ENCODE results near the gene UBR7. TPM values are rescaled to one million over a fixed set of nuclear protein-coding genes. Genes with fewer than 3 reads are reported as not detected.

The UBR7 gene
- total RNA-seq, 1 donor from 2014 or later, result 7.8 TPM

- H3K4me2 ChIP-seq (ENCODE audit: low read length), result no peak overlapping the region
- FAIRE-seq (no peak), DNase-seq (ENCODE audit: low read depth) (no peak)
- no peaks in the 10 kb centered on the region for H3K9me3 ChIP-seq (ENCODE audit: insufficient read depth, low read depth, low read length)
- H3K79me2 ChIP-seq (ENCODE audit: insufficient read depth, low read length), result peaks cover 22% of the 10 kb centered on the region
- no peak overlapping the region for H2AFZ ChIP-seq (ENCODE audit: low read depth, low read length)
- peaks cover 2% of the 10 kb centered on the region for H3K4me1 ChIP-seq (ENCODE audit: insufficient read depth, low read length)
- no peak overlapping the region for H3K27ac ChIP-seq (ENCODE audit: low read depth, low read length)
- no peaks in the 10 kb centered on the region for H4K20me1 ChIP-seq (ENCODE audit: insufficient read depth, low read length)
- H3K4me3 ChIP-seq (ENCODE audit: insufficient read depth, low read depth, low read length), result no peak overlapping the region
- no peak overlapping the region for H3K9ac ChIP-seq (ENCODE audit: low read length)
- Mint-ChIP-seq H3K27me3 (ENCODE audit: low read depth, unreplicated experiment) (no peaks in the 10 kb centered on the region), H3K4me3 (ENCODE audit: unreplicated experiment) (no peak overlapping the region), H3K36me3 (ENCODE audit: low read depth, unreplicated experiment) (no peaks in the 10 kb centered on the region), H3K27ac (ENCODE audit: unreplicated experiment) (no peak overlapping the region), H3K9me3 (ENCODE audit: unreplicated experiment) (no peaks in the 10 kb centered on the region), H3K4me1 (ENCODE audit: low read depth, unreplicated experiment) (peaks cover 3% of the 10 kb centered on the region)
- no peaks in the 10 kb centered on the region for H3K36me3 ChIP-seq (ENCODE audit: insufficient read depth, low read length)
- TF ChIP-seq CTCF (IDR thresholded peaks at IDR 0.05; ENCODE audit: insufficient read depth, low read depth, low read length), result no peak
- TF ChIP-seq EZH2 (IDR thresholded peaks at IDR 0.05; ENCODE audit: insufficient read depth, low read length), result no peak
- H3K27me3 ChIP-seq (ENCODE audit: insufficient read depth, low read length), result no peaks in the 10 kb centered on the region
These were observed 5.8 kb upstream of the UBR7 start for GRCh38 chr14:93201155-93201704.

- DNase-seq (ENCODE audit: low read depth) (peak; percentile 58), FAIRE-seq (no peak)
- Histone ChIP-seq H3K27me3 (ENCODE audit: insufficient read depth, low read length) (no peaks in the 10 kb centered on the region), H3K79me2 (ENCODE audit: insufficient read depth, low read length) (peaks cover 53% of the 10 kb centered on the region), H3K27ac (ENCODE audit: low read depth, low read length) (peak overlapping the region; percentile 56), H2AFZ (ENCODE audit: low read depth, low read length) (peak overlapping the region; percentile 97), H3K4me1 (ENCODE audit: insufficient read depth, low read length) (peaks cover 3% of the 10 kb centered on the region), H3K9ac (ENCODE audit: low read length) (peak overlapping the region; percentile 93), H3K4me2 (ENCODE audit: low read length) (peak overlapping the region; percentile 86), H3K9me3 (ENCODE audit: insufficient read depth, low read depth, low read length) (no peaks in the 10 kb centered on the region), H3K36me3 (ENCODE audit: insufficient read depth, low read length) (peaks cover 9% of the 10 kb centered on the region), H3K4me3 (ENCODE audit: insufficient read depth, low read depth, low read length) (peak overlapping the region; percentile 94), H4K20me1 (ENCODE audit: insufficient read depth, low read length) (no peaks in the 10 kb centered on the region)
- Mint-ChIP-seq H3K36me3 (ENCODE audit: low read depth, unreplicated experiment) (no peaks in the 10 kb centered on the region), H3K27me3 (ENCODE audit: low read depth, unreplicated experiment) (no peaks in the 10 kb centered on the region), H3K4me1 (ENCODE audit: low read depth, unreplicated experiment) (peaks cover 5% of the 10 kb centered on the region), H3K4me3 (ENCODE audit: unreplicated experiment) (peak overlapping the region; percentile 98), H3K27ac (ENCODE audit: unreplicated experiment) (no peak overlapping the region), H3K9me3 (ENCODE audit: unreplicated experiment) (no peaks in the 10 kb centered on the region)
- TF ChIP-seq EZH2 (IDR thresholded peaks at IDR 0.05; ENCODE audit: insufficient read depth, low read length), result no peak
- TF ChIP-seq CTCF (IDR thresholded peaks at IDR 0.05; ENCODE audit: insufficient read depth, low read depth, low read length), result no peak
These were observed 632 bp downstream of the UBR7 start for GRCh38 chr14:93207468-93208308.

GRCh38 chr14:93212432-93212831, 5.4 kb downstream of the UBR7 start:
- no peak for DNase-seq (ENCODE audit: low read depth)
- Histone ChIP-seq H3K4me2 (ENCODE audit: low read length) (no peak overlapping the region), H3K27ac (ENCODE audit: low read depth, low read length) (no peak overlapping the region), H3K27me3 (ENCODE audit: insufficient read depth, low read length) (no peaks in the 10 kb centered on the region), H3K9ac (ENCODE audit: low read length) (no peak overlapping the region), H3K4me1 (ENCODE audit: insufficient read depth, low read length) (no peaks in the 10 kb centered on the region), H4K20me1 (ENCODE audit: insufficient read depth, low read length) (no peaks in the 10 kb centered on the region), H3K36me3 (ENCODE audit: insufficient read depth, low read length) (peaks cover 21% of the 10 kb centered on the region), H3K4me3 (ENCODE audit: insufficient read depth, low read depth, low read length) (no peak overlapping the region), H3K79me2 (ENCODE audit: insufficient read depth, low read length) (peaks cover 25% of the 10 kb centered on the region), H2AFZ (ENCODE audit: low read depth, low read length) (no peak overlapping the region), H3K9me3 (ENCODE audit: insufficient read depth, low read depth, low read length) (no peaks in the 10 kb centered on the region)
- Mint-ChIP-seq H3K4me3 (ENCODE audit: unreplicated experiment) (no peak overlapping the region), H3K27me3 (ENCODE audit: low read depth, unreplicated experiment) (no peaks in the 10 kb centered on the region), H3K27ac (ENCODE audit: unreplicated experiment) (no peak overlapping the region), H3K36me3 (ENCODE audit: low read depth, unreplicated experiment) (no peaks in the 10 kb centered on the region), H3K4me1 (ENCODE audit: low read depth, unreplicated experiment) (peaks cover 2% of the 10 kb centered on the region), H3K9me3 (ENCODE audit: unreplicated experiment) (no peaks in the 10 kb centered on the region)
- no peak for FAIRE-seq
- TF ChIP-seq EZH2 (IDR thresholded peaks at IDR 0.05; ENCODE audit: insufficient read depth, low read length) (no peak), CTCF (IDR thresholded peaks at IDR 0.05; ENCODE audit: insufficient read depth, low read depth, low read length) (no peak)
